Spleen (tissue), 7 donors: ENCODE measurements around the gene FAR1.

Experiments
- POLR2A ChIP-seq, 3 donors: fragments of 450-650 bp; IDR thresholded peaks; one replicate each; pipeline ENCODE4 v1.5.1; 2017; ENCODE audit warnings: antibody characterized with exemption in 3 of 3, mild to moderate bottlenecking in 1 of 3
- POLR2AphosphoS5 ChIP-seq, 3 donors: sonication (generic); formaldehyde crosslinking; IDR thresholded peaks; one replicate each; pipeline ENCODE4 v1.5.1; 2017; ENCODE audit warnings: antibody characterized with exemption in 3 of 3
- TF ChIP-seq, protein P1 (sequence below), 11 experiments: fragments of 200-600 bp in 7 of 11; fragments of 450-650 bp in 4 of 11; sonication (generic) in 4 of 11; IDR thresholded peaks in 8 of 11; conservative IDR thresholded peaks in 3 of 11; 1 replicate in 7 of 11; 2 replicates in 4 of 11; pipeline versions ENCODE4 v1.4.0 to v1.8.0; 2016 to 2021; ENCODE audit warnings: antibody characterized with exemption in 11 of 11, inconsistent platforms in 4 of 11, mild to moderate bottlenecking in 1 of 11
- donor health status: DM: no; HTN: no; CAD: no; lungs with moderate emphysema.
- donor health status: DM: no; HTN: no; CAD: no.
- donor health status: DM: no; HTN: no; CAD: no.

DNA sequence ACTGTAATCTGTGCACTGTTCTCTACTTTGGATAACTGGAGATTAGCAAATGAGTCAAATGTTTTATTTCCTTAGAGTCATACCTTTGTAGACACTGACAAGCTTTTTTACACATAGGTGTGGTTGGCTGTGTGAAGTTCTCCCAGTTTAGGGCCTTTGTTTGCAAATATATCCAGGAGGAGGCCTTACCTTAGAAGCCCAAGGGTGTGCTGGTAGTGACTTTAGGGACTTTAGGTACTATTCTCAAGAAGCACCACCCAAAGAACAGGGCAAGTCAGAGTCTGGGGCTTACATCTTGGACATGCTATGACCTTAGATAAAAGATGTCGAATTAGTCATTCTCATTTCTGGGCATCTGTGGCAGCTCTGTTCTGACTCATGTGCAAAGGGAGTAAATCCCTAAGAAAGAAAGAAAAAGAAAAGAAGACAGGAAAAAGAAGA lies 4.8 kb upstream of the FAR1 start:
- TF ChIP-seq POLR2A (IDR thresholded peaks at IDR 0.05) (no peak), POLR2AphosphoS5 (IDR thresholded peaks at IDR 0.05) (no peak)
- TF ChIP-seq, protein P1, sequence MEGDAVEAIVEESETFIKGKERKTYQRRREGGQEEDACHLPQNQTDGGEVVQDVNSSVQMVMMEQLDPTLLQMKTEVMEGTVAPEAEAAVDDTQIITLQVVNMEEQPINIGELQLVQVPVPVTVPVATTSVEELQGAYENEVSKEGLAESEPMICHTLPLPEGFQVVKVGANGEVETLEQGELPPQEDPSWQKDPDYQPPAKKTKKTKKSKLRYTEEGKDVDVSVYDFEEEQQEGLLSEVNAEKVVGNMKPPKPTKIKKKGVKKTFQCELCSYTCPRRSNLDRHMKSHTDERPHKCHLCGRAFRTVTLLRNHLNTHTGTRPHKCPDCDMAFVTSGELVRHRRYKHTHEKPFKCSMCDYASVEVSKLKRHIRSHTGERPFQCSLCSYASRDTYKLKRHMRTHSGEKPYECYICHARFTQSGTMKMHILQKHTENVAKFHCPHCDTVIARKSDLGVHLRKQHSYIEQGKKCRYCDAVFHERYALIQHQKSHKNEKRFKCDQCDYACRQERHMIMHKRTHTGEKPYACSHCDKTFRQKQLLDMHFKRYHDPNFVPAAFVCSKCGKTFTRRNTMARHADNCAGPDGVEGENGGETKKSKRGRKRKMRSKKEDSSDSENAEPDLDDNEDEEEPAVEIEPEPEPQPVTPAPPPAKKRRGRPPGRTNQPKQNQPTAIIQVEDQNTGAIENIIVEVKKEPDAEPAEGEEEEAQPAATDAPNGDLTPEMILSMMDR (IDR thresholded peaks at IDR 0.05 in 8 of 11, conservative IDR thresholded peaks at IDR 0.05 in 3 of 11) = no peak
